NK-92 (cell line): Measurements from ENCODE around the gene NGFR.
"Not testable (repeated sequence)": the region's sequence is repeated elsewhere in the genome, so short reads cannot be mapped to it uniquely, and the experiment has no call there.

Experiments
- DNase-seq: peaks from one replicate; lab custom pipeline; 2025; ENCODE audit not compliant: unreplicated experiment; lab: John Stamatoyannopoulos, UW

Gene NGFR

DNA sequence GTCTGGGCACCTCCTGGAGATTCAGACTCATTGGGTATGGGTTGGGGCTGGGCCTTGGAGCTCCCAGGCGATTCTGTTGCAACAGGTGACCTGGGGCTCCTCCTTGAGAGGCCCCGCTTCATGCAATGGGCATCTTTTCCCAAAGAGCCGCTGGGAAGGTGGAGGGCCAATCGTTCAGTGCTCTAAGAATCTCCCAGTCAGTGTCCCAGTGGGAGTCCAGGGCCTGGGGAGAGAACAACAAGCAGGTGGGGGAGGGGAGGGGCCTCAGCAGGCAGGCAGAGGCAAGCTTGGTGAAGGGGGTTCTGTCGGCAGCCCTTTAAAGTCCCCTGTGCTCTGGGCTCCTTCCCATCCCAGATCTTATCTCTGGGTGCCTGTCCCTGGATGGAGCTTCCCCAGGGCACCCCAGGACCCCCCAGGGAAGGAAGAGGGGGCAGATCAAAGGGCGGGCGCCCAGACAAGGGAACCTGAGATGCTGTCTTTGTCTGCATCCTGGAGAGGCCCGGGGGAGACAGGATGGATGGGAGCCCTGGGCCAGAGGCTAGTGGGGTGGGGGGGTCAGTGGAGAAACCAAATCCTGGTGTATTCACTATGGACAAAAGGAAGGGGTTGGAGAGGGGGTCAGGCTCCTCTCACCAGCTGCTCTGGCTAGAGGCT, 50.0 kb downstream of the NGFR start:
- DNase-seq, result no peak

DNA sequence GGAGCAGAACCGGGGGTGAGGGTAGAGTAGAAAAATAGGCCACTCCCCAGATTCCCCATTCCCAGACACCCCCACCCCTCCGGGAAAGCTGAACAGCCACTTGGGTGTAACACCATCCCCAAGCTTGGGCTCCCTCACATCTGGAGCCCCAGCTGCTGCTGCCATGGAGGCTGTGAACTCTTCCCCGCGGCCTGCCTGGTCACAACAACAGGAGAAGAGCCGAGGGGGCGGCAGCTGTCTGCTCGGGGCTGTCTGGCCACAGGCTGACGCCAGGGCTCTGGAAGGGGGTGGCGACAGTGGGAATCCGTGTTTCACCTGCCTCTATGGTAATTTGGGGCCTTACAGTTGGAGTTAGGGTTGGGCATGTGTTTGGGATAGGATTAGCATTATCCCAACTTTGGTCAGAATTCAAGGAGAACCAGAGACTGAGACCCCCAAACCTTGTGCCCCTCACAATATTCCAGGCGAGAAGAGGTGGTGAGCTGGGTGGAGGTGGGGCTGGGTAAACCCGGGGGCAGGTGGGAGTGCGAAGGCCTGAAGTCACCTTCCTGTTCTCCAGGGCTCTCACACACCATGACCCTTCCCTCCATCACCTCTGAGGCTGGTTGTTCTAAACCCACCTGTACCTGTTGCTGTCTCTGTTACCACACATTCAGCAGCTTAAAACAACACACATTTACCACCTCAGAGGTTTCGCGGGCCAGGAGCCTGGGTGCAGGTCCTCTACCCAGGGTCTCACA, 50.9 kb downstream of the NGFR start:
- DNase-seq, result no peak

DNA sequence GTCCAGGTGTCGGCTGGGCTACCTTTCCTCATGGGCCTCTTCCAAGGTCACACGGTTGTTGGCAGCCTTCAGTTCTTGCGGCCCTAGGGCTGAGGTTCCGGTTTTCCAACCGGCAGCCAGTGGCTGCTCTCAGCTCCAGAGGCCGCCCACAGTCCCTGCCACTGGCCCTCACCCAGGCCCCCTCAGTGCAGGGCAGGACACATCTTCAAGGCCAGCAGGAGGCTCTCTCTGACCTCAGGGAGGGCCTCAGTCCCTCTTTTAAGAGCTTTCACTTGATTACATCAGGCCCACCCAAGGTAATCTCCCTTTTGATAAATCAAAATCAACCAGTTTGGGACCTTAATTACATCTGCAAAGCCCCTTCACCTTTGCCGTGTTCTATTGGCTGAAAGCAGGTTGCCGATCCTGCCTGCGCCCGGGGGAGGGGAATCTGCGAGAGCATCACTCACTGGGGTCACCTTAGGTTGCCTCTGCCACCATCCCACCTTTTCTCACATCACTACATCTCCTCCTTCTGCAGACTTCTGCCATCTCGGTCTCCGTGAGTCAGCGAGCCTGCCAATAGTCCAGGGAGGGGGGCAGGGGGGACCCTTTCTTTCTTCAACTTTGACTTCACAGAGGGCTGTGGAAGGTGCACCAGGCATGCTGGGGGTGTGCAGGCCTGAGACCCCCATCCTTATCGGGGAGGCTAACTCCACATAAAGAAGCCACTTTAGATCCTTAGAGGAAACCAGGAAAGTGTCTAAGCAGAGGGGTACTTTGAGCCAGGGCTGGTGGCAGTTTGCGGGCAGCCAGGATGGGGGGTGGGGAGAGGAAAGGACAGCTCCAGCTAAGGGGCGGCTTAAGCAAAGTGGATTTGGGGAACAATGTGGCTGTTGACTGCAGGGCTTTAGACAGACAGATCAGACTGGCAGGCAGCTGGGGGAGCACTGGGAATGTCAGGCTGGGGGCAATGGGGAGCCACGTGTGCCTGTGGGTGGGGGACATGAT, 51.7 kb downstream of the NGFR start:
- DNase-seq, result no peak

DNA sequence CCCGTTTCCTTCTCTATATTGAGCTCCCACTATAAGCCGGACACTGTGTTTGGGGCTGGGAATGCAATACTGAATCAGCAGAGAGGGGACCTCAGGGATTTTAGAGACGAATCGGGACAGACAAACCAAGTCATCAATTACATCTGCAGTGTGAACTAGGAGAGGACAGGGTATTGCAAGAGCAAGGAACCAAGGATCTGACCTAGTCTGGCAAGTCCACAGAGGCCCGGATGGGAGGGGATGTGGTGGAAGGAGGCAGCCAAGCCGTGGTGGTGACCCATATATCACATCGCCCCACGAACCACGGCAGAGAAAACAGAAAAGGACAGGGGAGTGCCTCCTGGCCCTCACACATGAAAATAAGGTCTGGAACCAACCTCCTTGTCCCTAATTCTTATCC, 52.5 kb downstream of the NGFR start:
- no peak for DNase-seq

DNA sequence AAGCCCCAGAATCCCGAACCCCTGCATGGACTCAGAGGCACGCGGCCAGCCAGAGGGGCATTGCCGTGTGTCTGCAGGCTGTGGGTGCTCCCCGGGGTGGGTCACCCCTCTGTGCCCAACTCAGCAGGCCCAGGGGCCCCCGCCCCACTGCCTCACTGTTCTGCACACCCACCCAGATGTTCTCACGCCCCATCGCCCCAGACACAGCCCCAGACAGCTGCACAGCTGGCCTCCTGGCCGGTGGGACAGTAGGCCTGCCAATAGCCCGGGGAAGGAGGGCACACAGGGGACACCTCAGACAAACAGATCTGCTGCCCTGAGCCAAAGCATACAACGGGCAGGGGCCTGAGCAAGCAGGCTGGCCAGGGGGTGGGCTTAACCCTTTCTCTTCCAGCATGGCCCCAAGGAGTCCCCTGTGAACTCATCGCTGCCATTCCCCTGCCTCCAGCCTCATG, 53.0 kb downstream of the NGFR start:
- DNase-seq, result no peak

DNA sequence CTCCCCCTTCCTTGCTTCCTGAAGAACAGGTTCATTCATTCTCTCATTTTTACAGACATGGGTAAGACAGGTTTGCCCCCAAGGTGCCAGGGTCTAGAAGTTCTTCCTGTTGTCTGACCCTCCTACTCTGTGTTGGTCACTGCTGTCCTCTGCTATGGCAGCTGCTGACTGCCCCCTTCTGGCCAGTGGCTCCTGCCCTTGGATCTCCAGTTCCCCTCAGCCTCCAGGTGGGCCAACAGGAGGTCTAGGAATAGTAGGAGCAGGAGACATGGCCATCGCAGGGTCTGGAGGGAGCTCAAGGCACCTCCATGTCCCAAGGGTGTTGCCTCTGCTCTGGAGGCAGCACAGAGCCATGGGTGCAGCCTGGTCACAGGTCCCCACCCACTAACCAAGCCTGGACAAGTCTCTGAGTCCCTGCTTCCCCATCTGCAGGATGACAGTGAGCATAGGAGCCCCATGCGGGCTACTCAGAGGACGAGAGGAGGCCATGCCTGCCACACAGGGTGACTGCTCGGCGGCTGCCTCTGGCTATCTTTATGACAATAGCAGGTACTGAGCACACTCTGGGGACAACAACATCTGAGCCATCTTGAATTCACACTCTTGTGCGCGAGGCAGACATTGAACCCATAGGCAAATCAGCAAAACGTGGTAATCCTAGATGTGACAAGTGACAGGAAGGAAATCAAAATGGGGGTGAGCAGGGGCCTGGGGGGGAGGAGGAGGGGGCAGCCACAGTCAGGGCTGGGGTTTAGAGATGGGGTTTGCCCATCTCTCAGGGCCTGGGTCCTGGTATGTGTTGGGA, 53.6 kb downstream of the NGFR start:
- DNase-seq, result no peak

DNA sequence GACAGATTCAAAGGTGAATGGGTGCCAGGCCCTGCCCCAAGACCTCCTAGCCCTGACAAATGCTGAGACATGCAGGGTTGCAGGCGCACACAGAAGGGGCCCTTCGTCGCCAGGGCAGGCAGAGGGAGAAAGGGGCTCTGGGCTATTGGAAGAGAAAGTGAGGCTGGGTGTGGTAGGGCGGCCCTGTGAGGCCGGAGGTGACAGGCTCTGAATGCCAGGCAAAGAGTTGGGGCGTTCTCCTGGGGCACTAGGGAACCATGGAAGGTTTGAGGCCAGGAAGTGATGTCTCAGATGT, 54.2 kb downstream of the NGFR start:
- no peak for DNase-seq

DNA sequence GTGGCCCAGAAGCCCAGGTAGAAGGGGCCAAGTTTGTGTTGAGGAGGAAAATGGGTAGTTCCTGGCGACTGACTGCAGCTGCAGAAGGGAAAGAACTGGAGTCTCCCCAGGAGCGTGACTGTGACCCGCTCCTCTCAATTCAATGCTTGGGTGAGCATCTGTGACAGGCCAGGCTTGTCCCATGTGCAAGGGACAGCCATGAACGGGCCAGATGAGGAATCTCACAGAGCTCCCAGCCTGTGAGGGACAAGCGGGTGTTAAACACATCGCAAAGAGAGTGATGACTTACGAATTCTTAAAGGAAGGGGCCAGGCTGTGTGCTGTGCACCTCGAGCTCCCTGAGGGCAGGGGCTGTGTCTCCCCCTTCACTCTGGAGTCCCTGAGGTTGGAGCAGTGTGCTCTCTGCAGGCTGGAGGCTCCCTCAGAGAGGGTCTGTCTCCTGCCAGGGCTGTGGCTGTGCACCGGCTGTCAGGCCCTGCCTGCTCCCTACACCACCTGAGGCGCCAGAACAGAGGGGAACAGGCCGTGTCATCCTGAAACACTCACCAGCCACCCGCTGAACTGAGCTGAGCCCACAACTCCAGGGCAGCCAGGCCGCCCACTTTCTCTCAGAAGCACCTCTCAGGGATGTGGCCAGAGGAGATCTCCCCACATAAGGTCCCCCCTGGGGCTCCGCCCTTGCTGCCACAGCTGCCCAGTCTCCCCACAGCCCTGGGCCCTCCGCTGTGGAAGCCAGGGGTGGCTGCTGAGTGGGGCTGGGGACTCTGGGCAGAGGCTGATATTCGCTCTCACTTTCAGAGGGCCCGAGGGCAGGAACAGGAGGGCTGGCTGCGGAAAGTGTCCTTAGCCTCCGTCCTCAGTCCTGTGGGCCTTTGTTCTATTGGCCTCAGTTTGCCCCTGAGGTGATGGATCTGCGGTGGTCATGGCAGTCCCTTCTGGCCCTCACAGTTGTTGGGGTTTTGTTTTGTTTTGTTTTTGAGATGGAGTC, 54.9 kb downstream of the NGFR start:
- no peak for DNase-seq

DNA sequence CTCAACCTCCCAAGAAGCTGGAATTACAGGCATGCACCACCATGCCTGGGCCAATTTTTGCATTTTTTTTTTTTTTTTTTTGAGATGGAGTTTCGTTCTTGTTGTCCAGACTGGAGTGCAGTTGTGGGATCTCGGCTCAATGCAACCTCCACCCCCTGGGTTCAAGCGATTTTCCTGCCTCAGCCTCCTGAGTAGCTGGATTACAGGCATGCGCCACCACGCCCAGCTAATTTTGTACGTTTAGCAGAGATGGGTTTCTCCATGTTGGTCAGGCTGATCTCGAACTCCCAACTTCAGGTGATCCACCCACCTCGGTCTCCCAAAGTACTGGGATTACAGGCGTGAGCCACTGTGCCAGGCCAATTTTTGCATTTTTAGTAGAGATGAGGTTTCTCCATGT, 55.7 kb downstream of the NGFR start:
- DNase-seq, result not testable (repeated sequence)

DNA sequence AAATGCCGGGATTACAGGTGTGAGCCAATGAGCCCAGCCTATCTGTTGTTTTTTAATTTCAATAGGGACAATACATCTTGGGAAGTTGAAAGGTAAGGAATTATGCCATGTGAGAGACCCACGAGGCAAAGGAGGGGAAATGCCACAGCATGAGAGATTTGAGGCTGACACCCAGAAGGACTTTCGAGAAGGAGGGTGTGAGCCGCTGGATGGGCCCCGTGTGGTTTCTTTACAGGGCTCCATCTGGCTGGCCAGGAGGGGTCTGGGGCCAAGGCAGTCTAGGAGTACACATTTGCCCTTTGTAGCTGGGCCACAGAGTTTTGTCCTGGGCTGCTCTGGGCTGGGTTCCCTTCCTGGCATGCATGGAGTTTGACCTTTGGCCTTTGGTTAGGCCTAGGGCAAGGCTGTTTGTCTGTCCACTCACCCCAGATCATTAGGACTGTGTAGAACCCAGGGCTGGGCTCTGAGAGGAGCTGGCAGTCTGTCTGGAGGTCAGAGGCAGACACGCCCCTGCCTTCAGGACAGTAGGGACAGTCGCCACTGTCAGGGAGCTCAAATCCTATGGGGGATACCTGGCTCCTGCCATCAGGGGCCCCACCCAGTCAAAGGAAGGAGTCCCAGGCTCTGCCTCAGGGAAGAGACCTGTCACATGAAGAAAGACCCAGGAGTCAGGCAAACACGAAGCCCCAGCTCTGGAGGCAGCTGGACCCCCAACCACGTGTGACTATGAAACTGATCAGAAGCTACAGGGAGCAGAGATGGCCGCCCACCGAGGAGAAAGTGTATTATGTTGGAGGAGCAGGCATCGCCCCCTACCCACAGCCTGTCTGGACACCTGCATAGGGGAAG, 56.4 kb downstream of the NGFR start:
- no peak for DNase-seq

DNA sequence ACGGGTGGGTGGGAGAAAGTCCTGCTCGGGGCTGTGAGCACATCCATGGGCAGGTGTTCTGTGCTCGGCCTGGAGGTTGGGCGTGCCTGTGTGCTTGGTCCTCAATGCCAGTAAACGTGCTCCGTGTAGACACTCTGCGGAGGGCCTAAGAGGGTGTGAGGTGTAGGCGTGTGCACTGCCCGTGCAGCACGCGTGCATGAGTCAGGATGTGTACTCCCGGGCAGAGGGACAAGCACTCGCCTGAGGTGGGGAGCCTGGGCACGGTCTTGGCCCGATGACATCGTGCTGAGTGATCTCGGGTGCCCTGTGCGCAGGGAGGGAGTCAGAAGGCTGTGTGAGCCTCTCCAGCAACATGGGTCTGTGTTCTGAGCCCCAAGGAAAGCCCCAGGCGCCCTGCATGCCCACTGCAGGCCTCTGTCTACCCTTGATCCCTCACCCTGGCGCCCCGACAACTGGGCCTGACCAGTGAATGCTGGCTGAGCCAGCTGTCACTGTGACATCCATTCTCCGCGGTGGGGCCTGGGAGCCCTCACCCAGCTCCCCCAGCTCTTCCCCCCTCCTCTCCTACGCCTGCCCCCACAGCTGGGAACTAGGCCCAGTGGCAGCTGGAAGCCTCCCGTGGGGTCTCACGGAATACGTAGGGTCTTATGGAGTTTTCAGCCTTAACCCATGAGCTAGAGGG, 57.1 kb downstream of the NGFR start:
- DNase-seq, result no peak

DNA sequence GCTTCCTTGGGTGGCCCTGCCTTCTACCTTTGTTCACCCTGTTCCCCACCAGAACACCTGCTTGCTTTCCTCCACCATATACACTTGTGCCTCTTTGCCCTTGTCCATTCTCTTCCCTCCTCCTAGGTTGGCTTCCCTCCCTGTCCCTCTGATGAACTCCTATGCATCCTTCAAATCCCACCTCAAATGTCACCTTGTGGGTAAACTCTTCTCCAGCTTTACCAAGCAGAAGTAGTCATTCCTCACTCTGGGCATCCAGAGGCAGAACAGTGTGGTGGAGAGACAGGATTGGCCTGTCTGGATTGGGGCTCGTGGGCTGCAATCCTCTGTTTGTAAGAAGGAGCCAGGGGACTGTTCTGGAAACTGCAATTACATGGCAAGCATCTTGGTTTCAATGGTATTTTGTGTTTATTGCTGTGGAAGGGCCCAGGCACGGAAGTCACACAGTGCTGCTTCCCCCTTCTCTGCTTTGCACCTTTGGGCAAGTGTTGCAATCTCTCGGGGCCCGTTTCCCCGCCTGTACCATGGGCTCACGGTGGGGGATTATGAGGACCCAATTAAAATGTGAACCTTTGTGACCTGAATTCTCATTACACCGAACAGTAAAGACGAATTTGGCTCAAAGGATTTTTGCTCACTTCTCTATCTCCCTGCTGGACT, 58.7 kb downstream of the NGFR start:
- no peak for DNase-seq

DNA sequence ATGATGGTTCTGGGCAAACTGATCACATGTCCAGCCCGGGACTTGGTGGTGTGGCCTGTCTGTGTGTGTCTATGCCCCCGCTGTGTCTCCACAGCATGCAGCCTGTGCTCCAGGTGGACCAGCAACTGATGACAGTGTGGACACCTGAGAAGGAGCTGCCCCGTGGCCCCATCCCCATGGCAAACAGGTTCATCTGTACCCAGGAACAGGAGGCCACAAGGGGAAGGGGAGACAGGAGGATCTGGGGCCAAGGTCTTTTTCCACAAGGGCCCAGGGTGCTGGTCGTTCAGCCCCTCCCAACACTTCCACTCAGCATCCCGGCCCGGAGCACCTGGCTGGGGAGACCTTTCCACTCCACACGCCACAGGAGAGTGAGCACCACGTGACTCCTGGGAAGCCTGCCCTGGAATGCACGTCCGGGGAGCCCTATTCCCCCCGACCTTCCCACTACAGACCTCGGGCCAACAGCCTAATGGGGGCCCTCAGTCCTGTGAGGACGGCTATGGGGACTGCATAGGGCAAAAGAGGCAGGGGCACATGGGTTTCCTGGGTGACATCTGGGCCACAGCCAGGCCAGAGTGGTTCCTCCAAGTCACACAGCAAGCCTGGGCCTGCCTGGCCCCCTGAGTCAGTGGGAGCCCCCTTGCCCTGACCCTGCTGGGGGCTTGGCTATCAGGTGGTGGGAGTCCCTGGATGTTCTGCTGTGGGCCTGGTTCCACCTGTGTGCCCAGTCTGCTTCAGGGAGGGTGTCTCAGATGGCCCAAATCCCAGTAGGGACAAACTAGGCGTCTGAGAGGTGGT, 59.8 kb downstream of the NGFR start:
- DNase-seq, result no peak

DNA sequence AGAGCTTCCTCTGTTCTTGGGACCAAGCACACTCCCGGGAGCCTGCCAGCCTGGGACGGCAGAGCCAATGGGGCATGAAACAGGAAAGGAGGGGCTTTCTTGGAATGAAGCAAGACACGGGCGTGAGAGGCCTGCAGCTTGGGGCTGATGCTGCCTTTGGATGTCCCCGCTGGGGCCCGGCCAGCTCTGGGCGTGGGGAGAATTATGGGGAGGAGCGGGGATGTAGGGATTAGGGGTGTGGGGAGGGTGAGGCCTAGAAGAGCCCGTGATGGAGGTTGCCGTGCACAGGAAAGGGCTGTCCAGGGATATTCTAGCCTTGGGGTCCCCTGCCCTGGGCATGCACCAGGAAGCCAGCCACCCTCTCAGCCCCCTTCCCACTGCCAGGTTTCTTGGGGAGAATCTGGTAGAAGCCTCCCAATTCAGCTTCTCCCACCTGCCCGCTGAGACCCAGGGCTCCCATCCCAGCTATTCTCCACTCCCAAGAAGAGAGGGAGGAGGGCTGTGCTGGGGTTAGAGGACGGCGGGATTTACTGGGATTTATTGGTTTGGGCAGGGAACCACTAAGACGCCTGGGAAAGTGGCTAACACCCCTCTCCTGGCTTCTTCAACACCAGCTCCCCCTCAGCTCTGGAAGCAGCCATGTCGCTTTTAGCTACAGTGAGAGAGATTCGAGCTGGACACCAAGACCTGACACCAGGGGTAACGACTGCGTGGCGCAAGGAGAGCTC, 60.6 kb downstream of the NGFR start:
- DNase-seq, result no peak

DNA sequence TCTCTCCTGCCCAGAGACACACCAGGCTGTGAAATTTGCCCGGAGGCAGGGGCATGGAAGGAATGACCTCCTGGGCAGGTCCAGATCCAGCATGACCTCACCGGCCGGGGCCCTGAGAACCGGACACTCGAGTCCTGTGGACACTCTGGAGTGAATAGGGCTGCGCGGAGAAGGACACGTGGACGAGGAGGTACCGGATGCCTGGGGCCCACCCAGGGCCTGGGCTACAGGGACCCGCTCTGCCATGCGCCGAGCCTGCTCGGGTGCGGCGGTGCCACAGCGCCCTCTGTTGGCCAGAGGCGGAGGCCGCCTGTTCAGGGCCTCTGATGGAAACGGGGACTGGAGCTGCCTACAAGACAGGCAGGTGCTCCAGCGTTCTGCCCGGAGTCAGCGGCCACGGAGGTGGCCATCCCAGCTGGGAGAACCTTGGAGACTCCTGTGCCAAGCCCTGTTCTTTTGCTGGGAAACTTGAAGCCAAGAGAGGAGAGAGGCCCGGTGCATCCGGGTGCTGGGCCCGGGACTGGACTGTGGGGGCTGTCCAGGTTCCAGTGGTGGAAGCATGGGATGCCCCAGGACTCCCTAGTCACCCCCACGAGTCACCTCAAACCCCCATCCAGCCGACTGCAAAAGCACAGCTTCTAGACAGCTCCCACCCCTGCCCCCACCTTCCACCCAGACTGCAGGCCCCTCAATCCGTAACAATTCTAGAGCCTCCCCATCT, 61.3 kb downstream of the NGFR start:
- no peak for DNase-seq
